ENCODE measurements around the gene SPEN. TPM values are rescaled to one million over a fixed set of nuclear protein-coding genes. Genes with fewer than 3 reads are reported as not detected.

SPEN gene
- total and polyA plus RNA-seq, 2 experiments from 2014 or later, result 24.3 to 25.9 TPM

DNA sequence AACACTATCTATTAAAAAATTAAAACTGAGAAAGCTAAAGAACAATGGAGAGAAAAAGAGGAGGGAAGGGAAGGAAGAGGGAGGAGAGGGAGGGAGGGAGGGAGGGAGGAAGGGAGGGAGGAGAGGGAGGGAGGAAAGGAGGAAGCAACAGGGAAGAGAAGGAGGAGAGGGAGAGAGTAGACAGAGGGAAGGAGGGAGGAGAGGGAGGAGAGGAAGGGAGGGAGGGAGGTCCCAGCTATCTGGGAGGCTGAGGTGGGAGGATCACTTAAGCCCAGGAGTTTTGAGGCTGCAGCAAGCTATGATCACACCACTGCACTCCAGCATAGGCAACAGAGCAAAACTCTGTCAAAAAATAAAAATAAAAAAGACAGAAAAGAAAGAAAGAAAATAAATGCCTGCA is 111.9 kb downstream of the SPEN start:
- Histone ChIP-seq H3K4me2 (no peak overlapping the region), H4K20me1 (ENCODE audit: insufficient read depth, poor library complexity, severe bottlenecking) (peaks cover 14% of the 10 kb centered on the region), H3K4me3 (no peak overlapping the region), H3K9me3 (ENCODE audit: low read depth) (no peaks in the 10 kb centered on the region), H3K36me3 (replicated peaks; ENCODE audit: insufficient read depth, low read depth) (no peaks in the 10 kb centered on the region), H3K27me3 (no peaks in the 10 kb centered on the region), H3K27ac (no peak overlapping the region), H2AFZ (no peak overlapping the region), H3K4me1 (ENCODE audit: insufficient read depth) (no peaks in the 10 kb centered on the region), H3K79me2 (peaks cover 81% of the 10 kb centered on the region), H3K9me2 (replicated peaks; ENCODE audit: insufficient read depth) (no peaks in the 10 kb centered on the region)
- TF ChIP-seq EZH2 (IDR thresholded peaks at IDR 0.05; ENCODE audit: borderline replicate concordance) (no peak), EZH2phosphoT487 (IDR thresholded peaks at IDR 0.05; ENCODE audit: low read depth, severe bottlenecking, unreplicated experiment) (no peak)
- TF ChIP-seq, protein P1, sequence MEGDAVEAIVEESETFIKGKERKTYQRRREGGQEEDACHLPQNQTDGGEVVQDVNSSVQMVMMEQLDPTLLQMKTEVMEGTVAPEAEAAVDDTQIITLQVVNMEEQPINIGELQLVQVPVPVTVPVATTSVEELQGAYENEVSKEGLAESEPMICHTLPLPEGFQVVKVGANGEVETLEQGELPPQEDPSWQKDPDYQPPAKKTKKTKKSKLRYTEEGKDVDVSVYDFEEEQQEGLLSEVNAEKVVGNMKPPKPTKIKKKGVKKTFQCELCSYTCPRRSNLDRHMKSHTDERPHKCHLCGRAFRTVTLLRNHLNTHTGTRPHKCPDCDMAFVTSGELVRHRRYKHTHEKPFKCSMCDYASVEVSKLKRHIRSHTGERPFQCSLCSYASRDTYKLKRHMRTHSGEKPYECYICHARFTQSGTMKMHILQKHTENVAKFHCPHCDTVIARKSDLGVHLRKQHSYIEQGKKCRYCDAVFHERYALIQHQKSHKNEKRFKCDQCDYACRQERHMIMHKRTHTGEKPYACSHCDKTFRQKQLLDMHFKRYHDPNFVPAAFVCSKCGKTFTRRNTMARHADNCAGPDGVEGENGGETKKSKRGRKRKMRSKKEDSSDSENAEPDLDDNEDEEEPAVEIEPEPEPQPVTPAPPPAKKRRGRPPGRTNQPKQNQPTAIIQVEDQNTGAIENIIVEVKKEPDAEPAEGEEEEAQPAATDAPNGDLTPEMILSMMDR (IDR thresholded peaks at IDR 0.05; ENCODE audit: poor library complexity), result no peak
- no peak for DNase-seq (ENCODE audit: low spot score)

DNA sequence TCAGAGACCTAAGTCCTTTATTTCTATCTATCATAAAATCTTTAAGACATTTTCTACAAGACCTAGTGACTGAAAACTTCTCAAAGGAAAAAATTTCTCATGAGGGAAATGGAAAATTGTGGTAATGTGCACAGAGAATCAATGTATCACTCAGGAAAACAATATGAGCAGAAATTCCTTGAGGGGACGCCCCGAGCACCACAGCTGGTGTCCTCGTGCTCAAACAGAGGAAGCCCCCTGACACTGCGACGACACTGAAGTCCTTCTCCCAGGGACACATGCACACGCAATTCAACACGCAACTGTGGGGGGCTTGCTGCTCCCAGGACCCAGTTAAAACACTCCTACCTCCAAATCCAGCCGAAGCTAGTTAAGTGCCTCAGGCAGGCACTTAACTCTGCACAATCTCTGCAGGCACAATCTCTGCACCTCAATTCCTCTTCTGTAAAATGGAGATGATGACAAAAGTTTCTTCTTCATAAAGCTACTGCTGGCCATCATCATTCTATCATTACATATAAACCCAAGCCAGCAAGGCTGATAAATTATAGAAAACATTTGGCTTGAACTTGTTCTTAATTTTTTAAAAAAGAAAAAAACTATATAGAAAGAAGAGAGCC is 112.4 kb downstream of the SPEN start:
- TF ChIP-seq EZH2 (IDR thresholded peaks at IDR 0.05; ENCODE audit: borderline replicate concordance) (no peak), EZH2phosphoT487 (IDR thresholded peaks at IDR 0.05; ENCODE audit: low read depth, severe bottlenecking, unreplicated experiment) (no peak)
- TF ChIP-seq, protein P1 (IDR thresholded peaks at IDR 0.05; ENCODE audit: poor library complexity), result no peak
- Histone ChIP-seq H3K4me1 (ENCODE audit: insufficient read depth) (no peaks in the 10 kb centered on the region), H4K20me1 (ENCODE audit: insufficient read depth, poor library complexity, severe bottlenecking) (peaks cover 14% of the 10 kb centered on the region), H3K4me2 (no peak overlapping the region), H3K9me2 (replicated peaks; ENCODE audit: insufficient read depth) (no peaks in the 10 kb centered on the region), H3K79me2 (peaks cover 81% of the 10 kb centered on the region), H3K4me3 (no peak overlapping the region), H3K27ac (no peak overlapping the region), H2AFZ (no peak overlapping the region), H3K9me3 (ENCODE audit: low read depth) (no peaks in the 10 kb centered on the region), H3K36me3 (replicated peaks; ENCODE audit: insufficient read depth, low read depth) (no peaks in the 10 kb centered on the region), H3K27me3 (no peaks in the 10 kb centered on the region)
- WGBS (ENCODE audit: low lambda C conversion rate, missing lambda C conversion rate), result 87% methylated on average over 8 of the region's 8 CpGs
- no peak for DNase-seq (ENCODE audit: low spot score)

DNA sequence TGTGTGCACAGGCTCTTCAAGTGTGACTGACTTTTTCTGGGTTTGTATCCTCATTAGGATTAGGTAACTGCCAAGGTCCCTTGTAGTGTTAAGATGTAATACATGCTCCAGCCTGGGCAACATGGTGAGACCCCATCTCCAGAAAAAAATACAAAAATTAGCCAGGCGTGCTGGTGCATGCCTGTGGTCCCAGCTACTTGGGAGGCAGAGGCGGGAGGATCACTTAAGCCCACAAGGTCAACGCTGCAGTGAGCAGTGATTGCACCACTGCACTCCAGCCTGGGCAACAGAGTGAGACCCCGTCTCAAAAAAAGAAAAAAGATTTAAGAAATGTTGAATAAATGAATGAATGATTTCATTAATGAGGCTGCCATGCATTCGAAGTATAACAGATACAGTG is 113.3 kb downstream of the SPEN start:
- Histone ChIP-seq H3K9me3 (ENCODE audit: low read depth) (no peaks in the 10 kb centered on the region), H3K27ac (no peak overlapping the region), H3K4me1 (ENCODE audit: insufficient read depth) (no peaks in the 10 kb centered on the region), H3K27me3 (no peaks in the 10 kb centered on the region), H4K20me1 (ENCODE audit: insufficient read depth, poor library complexity, severe bottlenecking) (peaks cover 14% of the 10 kb centered on the region), H2AFZ (no peak overlapping the region), H3K4me2 (no peak overlapping the region), H3K36me3 (replicated peaks; ENCODE audit: insufficient read depth, low read depth) (no peaks in the 10 kb centered on the region), H3K4me3 (no peak overlapping the region), H3K79me2 (peaks cover 81% of the 10 kb centered on the region), H3K9me2 (replicated peaks; ENCODE audit: insufficient read depth) (no peaks in the 10 kb centered on the region)
- no peak for DNase-seq (ENCODE audit: low spot score)
- TF ChIP-seq EZH2 (IDR thresholded peaks at IDR 0.05; ENCODE audit: borderline replicate concordance) (no peak), EZH2phosphoT487 (IDR thresholded peaks at IDR 0.05; ENCODE audit: low read depth, severe bottlenecking, unreplicated experiment) (no peak)
- TF ChIP-seq, protein P1 (IDR thresholded peaks at IDR 0.05; ENCODE audit: poor library complexity), result no peak
- 94% methylated on average over 5 of the region's 5 CpGs for WGBS (ENCODE audit: low lambda C conversion rate, missing lambda C conversion rate)
